GM21786 (cell line): ENCODE results near the gene SPI1.
"Not testable (repeated sequence)": the region's sequence is repeated elsewhere in the genome, so short reads cannot be mapped to it uniquely, and the experiment has no call there.

Experiments
- ATAC-seq: cut with Tn5 transposase; IDR thresholded peaks from one replicate; pipeline ENCODE4 v1.9.1; 2021; ENCODE audit not compliant: unreplicated experiment

The SPI1 gene

GRCh38 chr11:47328449-47329390 lies 49.6 kb downstream of the SPI1 start:
- ATAC-seq = peak; percentile 82

GRCh38 chr11:47327949-47328348 lies 50.4 kb downstream of the SPI1 start:
- ATAC-seq = no peak

GRCh38 chr11:47327025-47327424 lies 51.3 kb downstream of the SPI1 start:
- ATAC-seq = no peak

- ATAC-seq = no peak
Measured at GRCh38 chr11:47326198-47326597, 52.1 kb downstream of the SPI1 start.

- ATAC-seq = no peak
Measured at GRCh38 chr11:47325271-47326041, 52.9 kb downstream of the SPI1 start.

- ATAC-seq = no peak
Measured at GRCh38 chr11:47324520-47324919, 53.8 kb downstream of the SPI1 start.

GRCh38 chr11:47318166-47318565 lies 60.2 kb downstream of the SPI1 start:
- ATAC-seq = no peak

GRCh38 chr11:47317064-47317828 lies 61.1 kb downstream of the SPI1 start:
- ATAC-seq = peak; percentile 68

- not testable (repeated sequence) for ATAC-seq
Measured at GRCh38 chr11:47316501-47316900, 61.8 kb downstream of the SPI1 start.

GRCh38 chr11:47314992-47315391 lies 63.4 kb downstream of the SPI1 start:
- ATAC-seq = no peak

GRCh38 chr11:47308050-47308823 lies 70.1 kb downstream of the SPI1 start:
- ATAC-seq = no peak

- ATAC-seq = no peak
Measured at GRCh38 chr11:47306484-47306844, 71.9 kb downstream of the SPI1 start.

GRCh38 chr11:47305734-47306483 lies 72.4 kb downstream of the SPI1 start:
- no peak for ATAC-seq
